ENCODE measurements around the gene UFD1. TPM values are rescaled to one million over a fixed set of nuclear protein-coding genes. Genes with fewer than 3 reads are reported as not detected.
"Not testable (repeated sequence)": the region's sequence is repeated elsewhere in the genome, so short reads cannot be mapped to it uniquely, and the experiment has no call there.

UFD1 gene
- total and polyA plus RNA-seq, 12 donors: 31.5 to 79.4 (median 43.5) TPM

DNA sequence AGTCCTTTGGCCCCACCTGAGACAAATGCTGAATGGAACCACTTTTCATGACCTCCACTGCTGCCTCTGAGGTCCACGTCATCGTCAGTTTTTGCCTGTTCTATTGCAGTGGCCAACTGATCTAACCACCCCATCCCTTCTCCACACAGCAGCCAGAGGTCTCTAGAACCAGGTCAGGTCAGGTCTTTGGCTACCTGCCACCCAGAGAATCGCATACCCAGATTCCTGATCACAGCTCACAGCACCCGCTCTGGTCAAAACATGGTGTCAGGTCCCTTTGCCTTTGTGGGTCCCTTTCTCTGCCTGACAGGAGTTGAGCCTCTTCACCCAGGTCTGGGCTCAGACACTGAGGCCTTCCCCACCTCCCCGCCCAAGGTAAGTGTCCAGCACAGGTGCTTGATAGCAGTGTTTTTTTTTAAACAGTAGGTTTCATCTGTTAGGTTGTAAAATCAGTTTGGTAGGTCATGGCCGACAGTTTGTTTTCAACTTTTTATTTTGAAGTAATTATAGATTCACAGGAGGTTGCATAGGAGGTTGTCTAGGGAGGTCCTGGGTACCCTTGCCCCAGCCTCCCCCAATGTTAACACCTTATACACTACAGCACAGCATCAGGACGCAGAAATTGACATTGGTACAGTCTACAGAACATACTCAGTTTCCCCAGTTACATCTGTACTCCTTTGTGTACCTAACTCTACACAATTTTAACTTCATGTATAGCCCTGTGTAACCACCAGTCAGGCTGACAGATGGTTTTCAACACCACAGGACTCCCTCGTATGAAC lies 38.4 kb downstream of the UFD1 start:
- Histone ChIP-seq H3K36me3 (peaks cover 0 to 82% (median 5%) of the 10 kb centered on the region in 9 donors), H3K4me1 (peaks cover 6 to 51% (median 21%) of the 10 kb centered on the region in 9 donors)
- ATAC-seq: peak in 3 of 8 donors; percentile 38 to 67 (median 47)

DNA sequence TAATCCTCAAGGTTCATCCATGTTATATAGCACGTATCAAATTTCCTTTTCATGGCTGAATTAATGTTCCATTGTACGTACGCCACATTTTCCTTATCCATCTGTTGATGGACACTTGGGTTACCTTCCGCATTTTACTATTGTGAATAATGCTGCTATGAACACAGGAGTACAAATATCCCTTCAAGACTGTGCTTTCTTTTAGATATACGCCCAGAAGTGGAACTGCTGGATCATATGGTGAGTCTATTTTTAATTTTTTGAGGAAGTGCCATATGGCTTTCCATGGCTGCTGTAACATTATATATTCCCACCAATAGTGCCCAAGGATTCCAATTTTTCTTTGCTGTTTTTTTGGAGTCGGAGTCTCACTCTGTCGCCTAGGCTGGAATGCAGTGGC lies 40.7 kb downstream of the UFD1 start:
- H3K27ac ChIP-seq: no peak overlapping the region

More for the DNA sequence above, 38.4 kb downstream of the UFD1 start:
- DNase-seq: no peak
- intact Hi-C loops (cut with DNase I): loop anchor here in 1 of 10 donors (10.0 kb wide), 1 partner anchor 146 kb away; the partner anchor contains the start of gene CLTCL1
- Histone ChIP-seq H3K9me3 (no peaks in the 10 kb centered on the region), H3K27ac (no peak overlapping the region), H3K4me3 (no peak overlapping the region), H3K27me3 (no peaks in the 10 kb centered on the region)
- 67 to 75% methylated on average over 8 of the region's 8 CpGs for whole genome bisulfite sequencing, 2 donors
- no peak for TF ChIP-seq CTCF (IDR thresholded peaks at IDR 0.05)

DNA sequence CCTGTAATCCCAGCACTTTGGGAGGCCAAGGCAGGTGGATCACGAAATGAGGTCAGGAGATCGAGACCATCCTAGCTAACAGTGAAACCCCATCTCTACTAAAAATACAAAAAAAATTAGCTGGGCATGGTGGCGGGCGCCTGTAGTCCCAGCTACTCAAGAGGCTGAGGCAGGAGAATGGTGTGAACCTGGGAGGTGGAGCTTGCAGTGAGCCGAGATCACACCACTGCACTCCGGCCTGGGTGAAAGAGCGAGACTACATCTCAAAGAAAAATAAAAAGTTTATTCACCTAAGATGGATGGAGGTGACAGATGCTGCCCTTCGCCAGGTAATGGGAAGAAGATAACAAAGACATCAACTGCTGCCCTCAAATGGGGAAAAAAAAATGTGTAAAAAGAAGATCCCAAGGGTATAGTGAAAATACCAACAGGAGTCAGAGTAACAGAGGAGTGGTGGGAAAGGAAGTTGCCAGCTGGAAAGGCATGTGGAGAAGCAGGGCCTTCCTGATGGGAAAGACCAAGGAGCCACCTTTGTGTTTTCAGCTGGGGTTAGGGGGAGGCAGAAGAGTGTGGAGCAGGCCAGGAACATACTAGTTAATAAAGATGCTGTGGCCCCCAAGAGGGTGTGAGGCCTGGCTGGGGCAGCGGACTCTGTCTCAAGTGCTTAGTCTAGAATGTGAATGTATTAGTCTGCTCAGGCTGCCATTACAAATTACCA lies 42.4 kb downstream of the UFD1 start:
- intact Hi-C loops (cut with DNase I): loop anchor here in 1 of 10 donors (5.0 to 10.0 kb wide), 2 partner anchors 41 to 142 kb away; partner anchors contain the start of genes CDC45, CLTCL1 and UFD1
- H3K4me1 ChIP-seq: peaks cover 0 to 42% (median 18%) of the 10 kb centered on the region in 9 donors
- DNase-seq, H3K9me3 ChIP-seq, H3K4me3 ChIP-seq, H3K27ac ChIP-seq, ATAC-seq, H3K27me3 ChIP-seq: not testable (repeated sequence)
- H3K36me3 ChIP-seq: peaks cover 0 to 71% (median 16%) of the 10 kb centered on the region in 9 donors
- 91 to 92% methylated on average over 9 of the region's 9 CpGs for WGBS, 2 donors

More for the DNA sequence above, 40.7 kb downstream of the UFD1 start:
- Histone ChIP-seq H3K36me3 (peaks cover 0 to 86% (median 16%) of the 10 kb centered on the region in 9 donors), H3K27me3 (no peaks in the 10 kb centered on the region), H3K9me3 (no peaks in the 10 kb centered on the region), H3K4me1 (peaks cover 0 to 44% (median 12%) of the 10 kb centered on the region in 9 donors), H3K4me3 (no peak overlapping the region)
- 93 to 94% methylated on average over 7 of the region's 7 CpGs for WGBS, 2 donors
- DNase-seq: no peak
- no peak for ATAC-seq
- intact Hi-C loops (cut with DNase I): loop anchor here in 1 of 10 donors (5.0 to 10.0 kb wide), 2 partner anchors 39 to 143 kb away; partner anchors contain the start of genes CDC45, CLTCL1 and UFD1
- no peak for TF ChIP-seq CTCF (IDR thresholded peaks at IDR 0.05)

DNA sequence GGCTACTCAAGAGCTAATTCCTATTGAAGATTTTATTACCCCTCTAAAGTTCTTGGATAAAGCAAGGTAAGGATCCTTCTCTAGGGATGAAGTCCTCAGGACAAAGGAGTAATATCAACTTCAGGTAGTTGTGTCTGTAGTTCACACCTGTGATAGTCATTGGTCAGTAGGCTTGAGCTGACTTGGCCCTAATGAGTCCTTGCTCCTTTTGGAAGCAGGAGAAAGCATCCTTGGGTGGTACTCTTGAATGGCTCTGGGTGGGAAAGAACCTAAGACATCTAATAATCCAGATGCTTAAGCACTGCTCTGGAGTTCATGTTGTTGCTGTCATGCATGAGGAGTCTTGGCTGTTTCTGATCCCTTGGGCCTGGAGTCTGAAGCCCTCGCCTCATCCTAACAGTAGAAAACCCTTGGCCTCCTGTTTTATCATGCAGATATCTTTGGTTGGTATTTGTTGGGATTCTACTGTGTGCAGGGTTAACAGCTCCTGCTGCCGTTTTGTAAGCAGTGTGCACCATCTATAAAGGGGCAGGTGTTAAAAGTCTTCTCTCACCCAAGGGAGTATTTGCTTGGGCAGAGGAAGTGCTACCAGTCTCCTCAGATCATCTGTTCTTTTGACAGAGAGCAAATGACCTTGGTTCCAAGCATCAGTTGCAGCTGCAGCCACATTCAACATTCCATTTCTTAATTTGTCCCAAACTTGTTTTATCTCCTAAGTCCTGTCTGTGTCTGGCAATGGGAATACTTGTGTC lies 44.0 kb downstream of the UFD1 start:
- H3K27ac ChIP-seq: no peak overlapping the region
- ATAC-seq (no peak), DNase-seq (no peak)
- intact Hi-C loops (cut with DNase I): loop anchor here in 5 of 10 donors (5.0 to 10.0 kb wide), 4 partner anchors 42 to 258 kb away; partner anchors contain the start of genes CDC45 (in 3 of the 5), UFD1 (in 3 of the 5), CLTCL1 (in 2 of the 5) and SLC25A1 (in 2 of the 5)
- no peak overlapping the region for H3K4me3 ChIP-seq
- TF ChIP-seq CTCF (IDR thresholded peaks at IDR 0.05): no peak
- 66 to 77% methylated on average over 2 of the region's 2 CpGs for WGBS, 2 donors
- H3K27me3 ChIP-seq: no peaks in the 10 kb centered on the region
- no peaks in the 10 kb centered on the region for H3K9me3 ChIP-seq
- peaks cover 3 to 39% (median 21%) of the 10 kb centered on the region in 9 donors for H3K4me1 ChIP-seq
- H3K36me3 ChIP-seq: peaks cover 0 to 59% (median 16%) of the 10 kb centered on the region in 9 donors

Data from heart right ventricle (tissue), 16 donors.